Kidney epithelial cell (primary cell): ENCODE results near the gene CD276. TPM values are rescaled to one million over a fixed set of nuclear protein-coding genes. Genes with fewer than 3 reads are reported as not detected.

ENCODE experiments used
- DNase-seq: peaks from one replicate; pipeline ENCODE4 v3.0.0-alpha.2; 2010; ENCODE audit warnings: low read depth
- H3K27me3 ChIP-seq: 2 replicates; pipeline ENCODE4 v1.6.0; 2011; ENCODE audit warnings: low read length; ENCODE audit not compliant: control insufficient read depth, insufficient read depth
- H3K36me3 ChIP-seq: 2 replicates; pipeline ENCODE4 v1.5.1; 2011; ENCODE audit warnings: low read length; ENCODE audit not compliant: control insufficient read depth, insufficient read depth
- H3K4me3 ChIP-seq: 2 replicates; pipeline ENCODE4 v1.5.1; 2011; ENCODE audit warnings: low read depth, mild to moderate bottlenecking, control low read depth, low read length
- CTCF ChIP-seq: IDR thresholded peaks from 2 replicates; pipeline ENCODE4 v1.5.1; 2011; ENCODE audit warnings: mild to moderate bottlenecking, moderate library complexity, low read length, control low read depth, inconsistent platforms; ENCODE audit not compliant: insufficient read depth, poor library complexity, severe bottlenecking
- total RNA-seq: library from RNA; depleted of rRNA; stranded (reverse); fragments of >200 nt; gene quantifications from 2 replicates; pipeline ENCODE4 v1.2.3, GENCODE V29; 2015

Gene CD276
- total RNA-seq, 1 donor from 2014 or later = 153 TPM

- no peak overlapping the region for H3K4me3 ChIP-seq
- peaks cover 68% of the 10 kb centered on the region for H3K27me3 ChIP-seq
- no peaks in the 10 kb centered on the region for H3K36me3 ChIP-seq
- TF ChIP-seq CTCF = no peak
- no peak for DNase-seq
Observed at GRCh38 chr15:73749971-73750370, 65.8 kb downstream of the CD276 start.

- H3K27me3 ChIP-seq = peaks cover 63% of the 10 kb centered on the region
- no peak for TF ChIP-seq CTCF
- no peaks in the 10 kb centered on the region for H3K36me3 ChIP-seq
- DNase-seq = no peak
- no peak overlapping the region for H3K4me3 ChIP-seq
Observed at GRCh38 chr15:73750438-73750837, 66.3 kb downstream of the CD276 start.

GRCh38 chr15:73750951-73751350 lies 66.8 kb downstream of the CD276 start:
- Histone ChIP-seq H3K36me3 (no peaks in the 10 kb centered on the region), H3K27me3 (peaks cover 63% of the 10 kb centered on the region), H3K4me3 (no peak overlapping the region)
- no peak for DNase-seq
- no peak for TF ChIP-seq CTCF

GRCh38 chr15:73751511-73751898 lies 67.3 kb downstream of the CD276 start:
- Histone ChIP-seq H3K4me3 (no peak overlapping the region), H3K36me3 (no peaks in the 10 kb centered on the region), H3K27me3 (peaks cover 64% of the 10 kb centered on the region)
- DNase-seq = no peak
- no peak for TF ChIP-seq CTCF

GRCh38 chr15:73751899-73752805 lies 68.0 kb downstream of the CD276 start:
- no peak for TF ChIP-seq CTCF
- Histone ChIP-seq H3K4me3 (peak overlapping the region; percentile 28), H3K36me3 (no peaks in the 10 kb centered on the region), H3K27me3 (peaks cover 57% of the 10 kb centered on the region)
- DNase-seq = no peak

- DNase-seq = no peak
- peaks cover 56% of the 10 kb centered on the region for H3K27me3 ChIP-seq
Observed at GRCh38 chr15:73752806-73753193, 68.6 kb downstream of the CD276 start.

More at GRCh38 chr15:73752806-73753193, 68.6 kb downstream of the CD276 start:
- no peak for TF ChIP-seq CTCF
- Histone ChIP-seq H3K4me3 (peak overlapping the region; percentile 28), H3K36me3 (no peaks in the 10 kb centered on the region)
